ENCODE data around the gene RUBCN.
"Not testable (repeated sequence)": the region's sequence is repeated elsewhere in the genome, so short reads cannot be mapped to it uniquely, and the experiment has no call there.

The RUBCN gene

DNA sequence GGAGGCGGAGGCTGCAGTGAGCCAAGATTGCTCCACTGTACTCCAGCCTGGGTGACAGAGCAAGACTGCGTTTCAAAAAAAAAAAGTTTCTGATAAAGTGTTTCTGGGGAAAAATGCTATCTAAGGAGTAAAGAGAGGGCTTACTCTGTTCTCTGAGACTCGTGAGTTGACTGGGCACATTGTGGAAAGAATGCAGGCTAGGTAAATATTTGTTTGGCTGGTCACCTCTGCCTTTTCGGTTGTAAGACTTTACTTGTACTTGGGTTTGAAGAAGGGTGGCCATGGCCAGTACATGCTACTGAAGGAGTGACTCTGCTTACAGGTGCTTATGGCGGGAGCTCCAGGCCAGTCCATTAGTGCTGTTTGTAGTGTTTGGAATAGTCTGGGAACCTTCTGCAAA, 68.7 kb downstream of the RUBCN start:
- no peak for DNase-seq
- Histone ChIP-seq H3K9ac (ENCODE audit: low read depth, low read length) (no peak overlapping the region), H2AFZ (ENCODE audit: low read depth, low read length) (no peak overlapping the region), H3K4me2 (ENCODE audit: insufficient read depth, low read length) (no peak overlapping the region), H3K27ac (ENCODE audit: low read length) (no peak overlapping the region), H3K79me2 (ENCODE audit: insufficient read depth, low read length) (no peaks in the 10 kb centered on the region), H4K20me1 (ENCODE audit: insufficient read depth, low read length) (no peaks in the 10 kb centered on the region), H3K4me1 (ENCODE audit: insufficient read depth, low read length) (peaks cover 14% of the 10 kb centered on the region), H3K27me3 (ENCODE audit: insufficient read depth, low read length, poor library complexity) (no peaks in the 10 kb centered on the region), H3K9me3 (ENCODE audit: insufficient read depth, low read length, severe bottlenecking) (no peaks in the 10 kb centered on the region), H3K36me3 (ENCODE audit: insufficient read depth, low read length) (no peaks in the 10 kb centered on the region), H3K4me3 (ENCODE audit: low read depth in 1 of 2, low read length in 2 of 2) (no peak overlapping the region)
- no peak for ATAC-seq (ENCODE audit: insufficient read depth, low read depth)
- no peak for TF ChIP-seq EZH2 (IDR thresholded peaks at IDR 0.05; ENCODE audit: borderline replicate concordance, low read depth, low read length, severe bottlenecking)
- TF ChIP-seq, protein P1, sequence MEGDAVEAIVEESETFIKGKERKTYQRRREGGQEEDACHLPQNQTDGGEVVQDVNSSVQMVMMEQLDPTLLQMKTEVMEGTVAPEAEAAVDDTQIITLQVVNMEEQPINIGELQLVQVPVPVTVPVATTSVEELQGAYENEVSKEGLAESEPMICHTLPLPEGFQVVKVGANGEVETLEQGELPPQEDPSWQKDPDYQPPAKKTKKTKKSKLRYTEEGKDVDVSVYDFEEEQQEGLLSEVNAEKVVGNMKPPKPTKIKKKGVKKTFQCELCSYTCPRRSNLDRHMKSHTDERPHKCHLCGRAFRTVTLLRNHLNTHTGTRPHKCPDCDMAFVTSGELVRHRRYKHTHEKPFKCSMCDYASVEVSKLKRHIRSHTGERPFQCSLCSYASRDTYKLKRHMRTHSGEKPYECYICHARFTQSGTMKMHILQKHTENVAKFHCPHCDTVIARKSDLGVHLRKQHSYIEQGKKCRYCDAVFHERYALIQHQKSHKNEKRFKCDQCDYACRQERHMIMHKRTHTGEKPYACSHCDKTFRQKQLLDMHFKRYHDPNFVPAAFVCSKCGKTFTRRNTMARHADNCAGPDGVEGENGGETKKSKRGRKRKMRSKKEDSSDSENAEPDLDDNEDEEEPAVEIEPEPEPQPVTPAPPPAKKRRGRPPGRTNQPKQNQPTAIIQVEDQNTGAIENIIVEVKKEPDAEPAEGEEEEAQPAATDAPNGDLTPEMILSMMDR (IDR thresholded peaks at IDR 0.05; ENCODE audit: borderline replicate concordance, extremely low read depth, low read length, poor library complexity, severe bottlenecking): no peak

GRCh38 chr3:197667293-197667692, 69.4 kb downstream of the RUBCN start:
- H3K9ac ChIP-seq (ENCODE audit: low read depth, low read length); H3K27me3 ChIP-seq (ENCODE audit: insufficient read depth, low read length, poor library complexity); ATAC-seq (ENCODE audit: insufficient read depth, low read depth); DNase-seq; H3K27ac ChIP-seq (ENCODE audit: low read length); H3K79me2 ChIP-seq (ENCODE audit: insufficient read depth, low read length); H3K9me3 ChIP-seq (ENCODE audit: insufficient read depth, low read length, severe bottlenecking); H3K4me3 ChIP-seq (ENCODE audit: low read depth in 1 of 2, low read length in 2 of 2); H3K36me3 ChIP-seq (ENCODE audit: insufficient read depth, low read length); H2AFZ ChIP-seq (ENCODE audit: low read depth, low read length); H4K20me1 ChIP-seq (ENCODE audit: insufficient read depth, low read length); H3K4me2 ChIP-seq (ENCODE audit: insufficient read depth, low read length): not testable (repeated sequence)
- peaks cover 14% of the 10 kb centered on the region for H3K4me1 ChIP-seq (ENCODE audit: insufficient read depth, low read length)

DNA sequence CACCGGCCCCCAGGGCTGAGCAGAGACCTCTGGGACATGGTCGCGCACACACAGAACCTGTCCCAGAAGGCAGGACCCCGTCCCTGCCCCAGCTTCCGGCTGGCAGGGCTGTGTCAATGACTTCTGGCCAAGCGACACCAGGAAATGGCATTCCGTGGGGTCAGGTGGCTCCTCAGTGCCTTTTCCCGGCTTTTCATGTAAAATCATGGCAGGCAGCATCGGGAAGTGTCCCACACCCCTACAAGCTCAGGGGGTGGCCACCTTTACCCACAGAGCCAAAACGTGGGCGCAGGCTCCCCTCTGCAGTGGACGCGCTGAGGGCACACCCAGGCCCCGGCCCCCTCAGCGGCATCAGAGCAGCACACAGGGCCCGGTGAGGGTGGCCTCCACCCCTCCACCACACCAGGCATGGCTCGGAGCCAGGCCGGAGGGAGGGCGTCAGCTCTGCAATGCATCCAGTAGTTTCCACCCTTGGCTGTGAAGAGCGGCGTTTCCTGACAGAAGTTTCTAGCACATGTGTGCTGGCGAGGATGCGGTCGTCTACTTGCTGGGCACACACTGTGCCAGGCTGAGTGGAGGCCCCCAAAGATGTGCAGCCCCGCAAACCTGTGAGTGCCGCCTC, 70.4 kb downstream of the RUBCN start:
- H3K27ac ChIP-seq (ENCODE audit: low read length); H3K9me3 ChIP-seq (ENCODE audit: insufficient read depth, low read length, severe bottlenecking); H3K27me3 ChIP-seq (ENCODE audit: insufficient read depth, low read length, poor library complexity); H3K79me2 ChIP-seq (ENCODE audit: insufficient read depth, low read length); H3K9ac ChIP-seq (ENCODE audit: low read depth, low read length); H3K4me2 ChIP-seq (ENCODE audit: insufficient read depth, low read length); ATAC-seq (ENCODE audit: insufficient read depth, low read depth); H2AFZ ChIP-seq (ENCODE audit: low read depth, low read length); H4K20me1 ChIP-seq (ENCODE audit: insufficient read depth, low read length); DNase-seq; H3K4me3 ChIP-seq (ENCODE audit: low read depth in 1 of 2, low read length in 2 of 2); H3K36me3 ChIP-seq (ENCODE audit: insufficient read depth, low read length): not testable (repeated sequence)
- H3K4me1 ChIP-seq (ENCODE audit: insufficient read depth, low read length): peaks cover 22% of the 10 kb centered on the region

DNA sequence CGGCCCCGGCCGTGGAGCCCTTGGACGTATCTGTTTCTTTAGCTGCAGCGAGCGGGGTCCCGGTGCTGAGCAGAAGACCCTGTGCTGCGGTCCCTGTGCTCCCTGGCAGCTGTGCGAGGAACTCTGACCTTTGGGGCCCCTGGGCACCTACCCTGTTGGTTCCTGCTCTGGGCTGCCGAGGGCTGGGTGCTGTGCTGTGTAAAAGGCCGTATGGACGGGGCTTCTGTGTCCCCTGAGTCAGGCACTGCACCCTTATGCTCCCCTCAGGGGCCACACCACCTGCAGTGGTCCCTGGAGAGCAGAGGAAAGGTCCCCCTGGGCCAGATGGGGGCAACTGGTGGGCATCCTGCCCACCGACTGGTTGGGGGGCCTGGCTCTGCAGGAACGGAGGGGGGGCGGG, 71.2 kb downstream of the RUBCN start:
- H3K27ac ChIP-seq (ENCODE audit: low read length); H3K4me3 ChIP-seq (ENCODE audit: low read depth in 1 of 2, low read length in 2 of 2); H3K9ac ChIP-seq (ENCODE audit: low read depth, low read length); H3K9me3 ChIP-seq (ENCODE audit: insufficient read depth, low read length, severe bottlenecking); H3K36me3 ChIP-seq (ENCODE audit: insufficient read depth, low read length); ATAC-seq (ENCODE audit: insufficient read depth, low read depth); H4K20me1 ChIP-seq (ENCODE audit: insufficient read depth, low read length); H3K4me2 ChIP-seq (ENCODE audit: insufficient read depth, low read length); H3K79me2 ChIP-seq (ENCODE audit: insufficient read depth, low read length); H2AFZ ChIP-seq (ENCODE audit: low read depth, low read length); H3K27me3 ChIP-seq (ENCODE audit: insufficient read depth, low read length, poor library complexity); DNase-seq: not testable (repeated sequence)
- H3K4me1 ChIP-seq (ENCODE audit: insufficient read depth, low read length): peaks cover 22% of the 10 kb centered on the region

- peak overlapping the region; percentile 42; the same call in 1 of the 2 replicates for H3K9ac ChIP-seq (ENCODE audit: low read depth, low read length)
Observed at GRCh38 chr3:197665142-197665491, 71.6 kb downstream of the RUBCN start.

DNA sequence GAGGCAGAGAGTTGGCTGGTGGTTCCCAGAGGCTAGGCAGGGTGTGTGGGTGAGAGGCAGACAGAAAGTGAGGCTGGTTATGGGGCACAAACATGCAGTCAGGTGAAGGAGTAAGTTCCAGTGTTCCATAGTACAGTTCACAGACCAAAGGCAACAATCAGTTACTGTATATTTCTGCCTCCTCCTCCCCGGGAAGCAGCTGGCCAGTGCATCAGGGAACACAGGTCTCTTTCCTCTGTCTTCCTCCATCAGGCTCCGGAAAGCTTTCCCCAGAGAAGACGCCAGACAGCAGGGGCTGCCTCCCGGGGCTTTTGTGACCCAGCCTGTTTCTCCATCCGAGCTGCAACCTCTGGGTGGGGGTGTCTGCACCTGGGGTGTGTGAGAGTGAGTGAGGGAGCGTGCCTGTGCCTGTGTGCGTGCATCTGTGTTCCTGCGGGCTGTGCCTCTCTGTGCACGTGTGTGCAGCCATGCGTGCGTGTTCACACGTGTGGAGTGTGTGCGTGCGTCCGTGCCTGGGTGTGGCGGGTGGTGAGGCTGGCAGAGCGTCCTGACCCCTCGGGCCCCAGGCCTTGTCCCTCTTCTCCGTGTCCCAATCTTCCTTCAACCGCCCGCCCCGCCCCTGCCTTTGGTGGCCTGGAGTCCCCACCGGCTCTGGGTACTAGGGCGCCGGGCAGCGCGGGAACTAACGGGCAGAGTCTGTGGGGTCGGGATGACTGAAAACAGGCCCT, 72.1 kb downstream of the RUBCN start:
- not testable (repeated sequence) for H3K79me2 ChIP-seq (ENCODE audit: insufficient read depth, low read length); H3K27me3 ChIP-seq (ENCODE audit: insufficient read depth, low read length, poor library complexity); H3K36me3 ChIP-seq (ENCODE audit: insufficient read depth, low read length); H4K20me1 ChIP-seq (ENCODE audit: insufficient read depth, low read length); H3K9me3 ChIP-seq (ENCODE audit: insufficient read depth, low read length, severe bottlenecking)
- peaks cover 22% of the 10 kb centered on the region for H3K4me1 ChIP-seq (ENCODE audit: insufficient read depth, low read length)
- H3K4me3 ChIP-seq (ENCODE audit: low read depth in 1 of 2, low read length in 2 of 2): peak overlapping the region in 1 of 2 experiments; percentile 53; a peak in 2 of 4 replicates
- H3K27ac ChIP-seq (ENCODE audit: low read length): peak overlapping the region; percentile 63; the same call in 1 of the 2 replicates
- peak; percentile 73 for ATAC-seq (ENCODE audit: insufficient read depth, low read depth)
- H3K4me2 ChIP-seq (ENCODE audit: insufficient read depth, low read length): peak overlapping the region; percentile 69
- H3K9ac ChIP-seq (ENCODE audit: low read depth, low read length): peak overlapping the region; percentile 42
- peak; percentile 75 for DNase-seq
- H2AFZ ChIP-seq (ENCODE audit: low read depth, low read length): peak overlapping the region; percentile 52

More at GRCh38 chr3:197665142-197665491, 71.6 kb downstream of the RUBCN start:
- DNase-seq; H3K36me3 ChIP-seq (ENCODE audit: insufficient read depth, low read length); H4K20me1 ChIP-seq (ENCODE audit: insufficient read depth, low read length); H3K9me3 ChIP-seq (ENCODE audit: insufficient read depth, low read length, severe bottlenecking); H3K27me3 ChIP-seq (ENCODE audit: insufficient read depth, low read length, poor library complexity); H3K79me2 ChIP-seq (ENCODE audit: insufficient read depth, low read length); H3K27ac ChIP-seq (ENCODE audit: low read length): not testable (repeated sequence)
- peak overlapping the region in 1 of 2 experiments; percentile 53; a peak in 2 of 4 replicates for H3K4me3 ChIP-seq (ENCODE audit: low read depth in 1 of 2, low read length in 2 of 2)
- peaks cover 22% of the 10 kb centered on the region for H3K4me1 ChIP-seq (ENCODE audit: insufficient read depth, low read length)
- H3K4me2 ChIP-seq (ENCODE audit: insufficient read depth, low read length): peak overlapping the region; percentile 69
- H2AFZ ChIP-seq (ENCODE audit: low read depth, low read length): peak overlapping the region; percentile 52; the same call in 1 of the 2 replicates
- ATAC-seq (ENCODE audit: insufficient read depth, low read depth): peak; percentile 83

- H3K79me2 ChIP-seq (ENCODE audit: insufficient read depth, low read length); H4K20me1 ChIP-seq (ENCODE audit: insufficient read depth, low read length); H2AFZ ChIP-seq (ENCODE audit: low read depth, low read length); H3K27ac ChIP-seq (ENCODE audit: low read length); H3K9ac ChIP-seq (ENCODE audit: low read depth, low read length); H3K9me3 ChIP-seq (ENCODE audit: insufficient read depth, low read length, severe bottlenecking); H3K27me3 ChIP-seq (ENCODE audit: insufficient read depth, low read length, poor library complexity); H3K36me3 ChIP-seq (ENCODE audit: insufficient read depth, low read length); H3K4me2 ChIP-seq (ENCODE audit: insufficient read depth, low read length); H3K4me3 ChIP-seq (ENCODE audit: low read depth in 1 of 2, low read length in 2 of 2): not testable (repeated sequence)
- ATAC-seq (ENCODE audit: insufficient read depth, low read depth) (peak; percentile 25), DNase-seq (peak; percentile 49)
- peaks cover 22% of the 10 kb centered on the region for H3K4me1 ChIP-seq (ENCODE audit: insufficient read depth, low read length)
Observed at GRCh38 chr3:197663367-197664140, 73.2 kb downstream of the RUBCN start.

Measured in DND-41 (cell line).